ENCODE measurements around the gene SLC25A20.

SLC25A20 gene

DNA sequence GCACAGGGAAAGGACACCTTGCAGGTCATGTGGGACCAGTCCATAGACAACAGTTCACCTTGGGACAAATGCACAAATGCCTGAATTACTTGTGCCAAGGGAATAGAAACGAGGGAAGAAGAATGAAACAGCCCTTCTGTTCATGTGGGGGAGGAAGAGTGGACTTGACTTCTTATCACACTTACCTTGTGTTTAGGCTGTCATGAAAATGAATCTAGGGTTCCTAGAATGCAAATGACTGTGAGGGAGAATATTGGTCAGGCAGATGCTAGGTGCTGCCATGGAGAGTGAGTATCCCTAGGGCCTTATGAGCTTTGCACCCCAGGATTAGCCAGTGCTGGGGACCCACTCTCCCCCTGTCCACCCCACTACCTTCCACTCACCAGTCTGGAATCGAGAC lies 40.0 kb downstream of the SLC25A20 start:
- no peak for DNase-seq (ENCODE audit: low spot score)
- in situ Hi-C loops (cut with MboI; ENCODE audit: low sequenced_read_pairs, unreplicated experiment) = no loop called here
- TF ChIP-seq, protein P1, sequence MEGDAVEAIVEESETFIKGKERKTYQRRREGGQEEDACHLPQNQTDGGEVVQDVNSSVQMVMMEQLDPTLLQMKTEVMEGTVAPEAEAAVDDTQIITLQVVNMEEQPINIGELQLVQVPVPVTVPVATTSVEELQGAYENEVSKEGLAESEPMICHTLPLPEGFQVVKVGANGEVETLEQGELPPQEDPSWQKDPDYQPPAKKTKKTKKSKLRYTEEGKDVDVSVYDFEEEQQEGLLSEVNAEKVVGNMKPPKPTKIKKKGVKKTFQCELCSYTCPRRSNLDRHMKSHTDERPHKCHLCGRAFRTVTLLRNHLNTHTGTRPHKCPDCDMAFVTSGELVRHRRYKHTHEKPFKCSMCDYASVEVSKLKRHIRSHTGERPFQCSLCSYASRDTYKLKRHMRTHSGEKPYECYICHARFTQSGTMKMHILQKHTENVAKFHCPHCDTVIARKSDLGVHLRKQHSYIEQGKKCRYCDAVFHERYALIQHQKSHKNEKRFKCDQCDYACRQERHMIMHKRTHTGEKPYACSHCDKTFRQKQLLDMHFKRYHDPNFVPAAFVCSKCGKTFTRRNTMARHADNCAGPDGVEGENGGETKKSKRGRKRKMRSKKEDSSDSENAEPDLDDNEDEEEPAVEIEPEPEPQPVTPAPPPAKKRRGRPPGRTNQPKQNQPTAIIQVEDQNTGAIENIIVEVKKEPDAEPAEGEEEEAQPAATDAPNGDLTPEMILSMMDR (IDR thresholded peaks at IDR 0.05; ENCODE audit: borderline replicate concordance, control extremely low read depth, extremely low read depth, insufficient read depth, missing control alignments) = no peak

DNA sequence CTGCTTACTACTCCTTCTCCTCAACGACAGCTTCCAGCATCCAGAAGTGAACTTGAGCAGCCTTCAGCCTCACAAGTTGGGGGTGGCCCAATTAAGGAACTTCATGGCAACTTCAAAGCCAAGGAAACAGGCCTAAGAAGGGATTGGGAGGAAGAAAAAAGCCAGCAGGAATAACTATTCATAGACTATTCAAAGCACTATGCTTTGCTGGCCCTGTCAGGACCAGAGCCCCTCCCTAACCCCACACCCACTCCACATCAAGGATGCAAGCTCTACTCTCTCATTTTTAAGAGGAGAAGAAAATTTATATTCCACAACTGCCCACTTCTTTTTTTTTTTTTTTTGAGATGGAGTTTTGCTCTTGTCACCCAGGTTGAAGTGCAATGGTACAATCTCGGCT lies 41.0 kb downstream of the SLC25A20 start:
- TF ChIP-seq, protein P1 (IDR thresholded peaks at IDR 0.05; ENCODE audit: borderline replicate concordance, control extremely low read depth, extremely low read depth, insufficient read depth, missing control alignments) = no peak
- in situ Hi-C loops (cut with MboI; ENCODE audit: low sequenced_read_pairs, unreplicated experiment) = no loop called here
- no peak for DNase-seq (ENCODE audit: low spot score)

DNA sequence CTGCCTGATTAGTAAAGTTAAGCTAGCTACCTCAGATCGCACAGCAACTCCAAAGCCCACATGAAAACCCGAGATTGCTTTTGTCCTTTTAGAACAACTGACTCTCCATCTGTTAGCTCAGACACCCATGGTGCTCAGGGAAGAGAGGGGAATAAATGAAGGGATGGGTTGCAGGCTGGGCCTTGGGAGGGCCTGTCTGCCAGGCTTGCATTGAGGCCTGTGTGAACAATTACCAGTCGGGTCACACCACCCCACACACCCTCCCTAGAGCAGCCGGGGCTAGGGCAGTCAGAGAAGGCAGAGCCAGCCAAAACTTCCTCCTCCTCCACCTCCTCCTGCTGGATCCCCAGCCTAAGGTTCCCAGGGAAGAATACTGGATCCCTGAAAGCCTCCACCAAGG lies 42.2 kb downstream of the SLC25A20 start:
- TF ChIP-seq, protein P1 (IDR thresholded peaks at IDR 0.05; ENCODE audit: borderline replicate concordance, control extremely low read depth, extremely low read depth, insufficient read depth, missing control alignments) = no peak
- no peak for DNase-seq (ENCODE audit: low spot score)
- in situ Hi-C loops (cut with MboI; ENCODE audit: low sequenced_read_pairs, unreplicated experiment) = no loop called here

DNA sequence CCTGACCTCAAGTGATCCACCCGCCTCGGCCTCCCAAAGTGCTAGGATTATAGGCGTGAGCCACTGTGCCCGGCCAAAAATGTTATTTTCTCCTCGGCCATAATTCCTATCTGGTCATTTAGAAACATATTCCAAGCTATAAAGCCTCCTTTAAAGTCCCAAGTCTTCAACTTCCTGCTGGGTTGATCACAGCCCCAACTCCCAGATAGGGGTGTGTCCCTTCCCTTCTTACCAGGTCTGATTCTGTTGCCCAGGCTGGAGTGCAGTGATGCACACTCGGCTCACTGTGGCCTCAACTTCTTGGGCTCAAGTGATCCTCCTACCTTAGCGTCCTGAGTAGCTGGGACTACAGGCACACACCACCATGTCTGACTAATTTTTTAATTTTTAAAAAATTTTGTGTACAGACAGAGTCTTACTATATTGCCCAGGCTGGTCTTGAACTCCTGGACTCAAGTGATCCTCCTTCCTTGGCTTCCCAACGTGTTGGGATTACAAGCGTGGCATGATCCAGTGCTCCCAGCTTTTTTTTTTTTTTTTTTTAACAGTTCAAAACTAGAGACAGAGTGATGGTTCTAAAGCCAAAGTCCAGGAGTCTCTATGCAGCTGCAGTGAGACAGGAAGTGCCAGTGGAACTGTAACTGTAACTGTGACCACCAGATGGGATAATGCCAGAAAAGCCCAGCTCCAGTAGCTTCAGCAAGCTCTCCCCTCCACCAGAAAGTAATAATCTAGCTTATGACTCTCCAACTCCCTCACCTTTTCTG lies 42.8 kb downstream of the SLC25A20 start:
- TF ChIP-seq, protein P1 (IDR thresholded peaks at IDR 0.05; ENCODE audit: borderline replicate concordance, control extremely low read depth, extremely low read depth, insufficient read depth, missing control alignments) = no peak
- DNase-seq (ENCODE audit: low spot score) = no peak
- in situ Hi-C loops (cut with MboI; ENCODE audit: low sequenced_read_pairs, unreplicated experiment) = no loop called here

DNA sequence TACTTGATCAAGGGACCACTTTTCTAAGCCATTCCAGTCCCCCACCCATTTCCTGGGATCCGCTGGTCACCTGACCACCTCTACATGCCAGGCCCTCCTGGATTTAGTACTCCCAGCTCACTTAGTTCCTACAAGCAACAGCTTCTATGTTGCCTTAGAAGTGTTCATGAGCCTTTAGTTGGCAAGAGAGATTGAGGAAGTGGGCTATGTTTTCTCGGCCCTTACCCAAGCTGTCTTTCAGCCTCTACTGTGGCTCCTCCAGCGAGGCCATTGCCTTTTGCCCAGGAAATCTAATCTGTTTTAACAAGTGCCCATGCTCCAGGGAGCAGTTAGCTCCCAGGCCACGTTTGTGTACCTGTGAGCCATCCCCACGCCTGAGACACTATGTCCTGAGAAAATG lies 46.5 kb downstream of the SLC25A20 start:
- DNase-seq (ENCODE audit: low spot score) = no peak
- in situ Hi-C loops (cut with MboI; ENCODE audit: low sequenced_read_pairs, unreplicated experiment) = no loop called here
- TF ChIP-seq, protein P1 (IDR thresholded peaks at IDR 0.05; ENCODE audit: borderline replicate concordance, control extremely low read depth, extremely low read depth, insufficient read depth, missing control alignments) = no peak

DNA sequence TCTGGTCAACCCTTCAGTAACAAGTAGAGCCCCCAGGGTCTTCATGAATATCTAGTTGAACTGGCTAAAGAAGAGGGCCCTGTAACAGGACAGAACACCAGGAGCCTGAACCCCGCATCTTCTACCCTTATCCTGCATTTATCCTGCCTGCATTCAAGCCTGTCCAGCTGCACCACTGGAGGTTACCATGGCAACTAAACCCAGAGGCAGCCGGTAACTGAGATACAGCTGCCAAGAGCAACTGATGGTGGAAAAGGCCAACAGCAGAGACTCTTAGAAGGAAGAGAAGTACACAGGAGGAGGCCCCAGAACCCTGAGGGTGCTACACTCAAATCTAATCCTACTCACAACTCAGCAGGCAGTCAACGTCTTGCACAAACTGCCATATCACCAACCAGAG lies 47.3 kb downstream of the SLC25A20 start:
- no peak for DNase-seq (ENCODE audit: low spot score)
- TF ChIP-seq, protein P1 (IDR thresholded peaks at IDR 0.05; ENCODE audit: borderline replicate concordance, control extremely low read depth, extremely low read depth, insufficient read depth, missing control alignments) = no peak
- in situ Hi-C loops (cut with MboI; ENCODE audit: low sequenced_read_pairs, unreplicated experiment) = no loop called here
